Measurements from ENCODE around the gene S100A14.

DNA sequence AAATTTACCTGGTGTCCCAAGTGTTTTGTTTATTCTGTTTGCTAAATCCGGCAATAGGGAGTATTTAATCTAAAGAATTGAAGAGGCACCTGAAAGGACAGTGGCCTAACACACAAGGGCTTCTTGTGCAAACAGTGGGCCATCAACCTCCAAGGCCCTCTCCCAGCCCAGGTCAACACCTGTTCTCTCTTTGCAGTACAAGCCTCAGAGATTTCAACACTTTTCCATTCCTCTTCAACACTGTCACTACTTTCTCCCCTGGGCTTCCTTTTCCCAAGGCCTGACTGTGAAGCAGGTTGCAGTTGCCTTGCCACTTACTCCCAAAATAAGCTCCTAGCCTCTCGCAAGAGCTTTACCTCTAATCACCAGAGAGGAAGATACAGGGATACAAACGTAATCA lies 39.2 kb upstream of the S100A14 start:
- TF ChIP-seq EP300 (IDR thresholded peaks at IDR 0.05) (no peak), POLR2A (IDR thresholded peaks at IDR 0.05) (no peak), POLR2AphosphoS5 (IDR thresholded peaks at IDR 0.05) (no peak)
- TF ChIP-seq, protein P1, sequence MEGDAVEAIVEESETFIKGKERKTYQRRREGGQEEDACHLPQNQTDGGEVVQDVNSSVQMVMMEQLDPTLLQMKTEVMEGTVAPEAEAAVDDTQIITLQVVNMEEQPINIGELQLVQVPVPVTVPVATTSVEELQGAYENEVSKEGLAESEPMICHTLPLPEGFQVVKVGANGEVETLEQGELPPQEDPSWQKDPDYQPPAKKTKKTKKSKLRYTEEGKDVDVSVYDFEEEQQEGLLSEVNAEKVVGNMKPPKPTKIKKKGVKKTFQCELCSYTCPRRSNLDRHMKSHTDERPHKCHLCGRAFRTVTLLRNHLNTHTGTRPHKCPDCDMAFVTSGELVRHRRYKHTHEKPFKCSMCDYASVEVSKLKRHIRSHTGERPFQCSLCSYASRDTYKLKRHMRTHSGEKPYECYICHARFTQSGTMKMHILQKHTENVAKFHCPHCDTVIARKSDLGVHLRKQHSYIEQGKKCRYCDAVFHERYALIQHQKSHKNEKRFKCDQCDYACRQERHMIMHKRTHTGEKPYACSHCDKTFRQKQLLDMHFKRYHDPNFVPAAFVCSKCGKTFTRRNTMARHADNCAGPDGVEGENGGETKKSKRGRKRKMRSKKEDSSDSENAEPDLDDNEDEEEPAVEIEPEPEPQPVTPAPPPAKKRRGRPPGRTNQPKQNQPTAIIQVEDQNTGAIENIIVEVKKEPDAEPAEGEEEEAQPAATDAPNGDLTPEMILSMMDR (IDR thresholded peaks at IDR 0.05), result no peak

Data from stomach (tissue), 4 donors.